GM21619 (cell line): Measurements from ENCODE around the gene SYNDIG1.

Source experiments
- ATAC-seq: cut with Tn5 transposase; IDR thresholded peaks from one replicate; pipeline ENCODE4 v1.9.1; 2021; ENCODE audit not compliant: unreplicated experiment

SYNDIG1 gene

DNA sequence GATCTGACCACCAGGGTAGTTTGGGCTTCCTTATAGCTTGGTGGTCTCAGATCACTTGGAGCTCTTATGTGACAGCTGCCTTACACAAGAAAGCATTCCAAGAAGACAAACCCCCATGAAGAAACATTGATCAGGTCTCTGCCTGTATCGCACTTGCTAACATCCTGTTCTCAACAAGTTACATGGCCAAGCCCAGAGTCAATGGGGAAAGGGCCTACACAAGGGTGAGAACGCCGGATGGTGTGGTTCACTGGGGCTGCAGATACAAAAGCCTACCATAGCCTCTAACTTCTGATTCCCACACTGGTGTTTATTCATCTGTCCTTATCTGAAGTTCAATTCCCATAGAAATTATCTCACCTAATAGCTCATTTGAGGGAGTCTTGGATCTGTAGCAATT lies 235.5 kb downstream of the SYNDIG1 start:
- ATAC-seq: no peak

DNA sequence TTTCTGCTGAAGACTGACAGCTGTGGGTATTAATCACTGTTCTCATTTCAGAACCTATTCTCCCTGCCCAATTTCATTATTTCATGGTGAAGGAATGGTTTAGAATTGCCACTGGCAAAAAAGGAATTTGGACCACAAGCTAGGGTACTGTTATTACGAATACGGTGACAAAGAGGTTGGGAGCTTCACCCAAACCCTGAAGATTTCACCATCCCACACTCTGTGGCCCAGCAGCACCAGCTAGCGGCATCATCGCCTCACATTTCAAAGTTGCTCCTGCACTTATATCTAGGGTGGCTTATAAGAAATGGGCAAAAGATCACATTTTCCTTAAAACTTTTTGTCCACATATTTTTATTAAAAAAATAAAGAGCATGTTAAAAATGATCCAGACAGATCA lies 236.1 kb downstream of the SYNDIG1 start:
- ATAC-seq: no peak

DNA sequence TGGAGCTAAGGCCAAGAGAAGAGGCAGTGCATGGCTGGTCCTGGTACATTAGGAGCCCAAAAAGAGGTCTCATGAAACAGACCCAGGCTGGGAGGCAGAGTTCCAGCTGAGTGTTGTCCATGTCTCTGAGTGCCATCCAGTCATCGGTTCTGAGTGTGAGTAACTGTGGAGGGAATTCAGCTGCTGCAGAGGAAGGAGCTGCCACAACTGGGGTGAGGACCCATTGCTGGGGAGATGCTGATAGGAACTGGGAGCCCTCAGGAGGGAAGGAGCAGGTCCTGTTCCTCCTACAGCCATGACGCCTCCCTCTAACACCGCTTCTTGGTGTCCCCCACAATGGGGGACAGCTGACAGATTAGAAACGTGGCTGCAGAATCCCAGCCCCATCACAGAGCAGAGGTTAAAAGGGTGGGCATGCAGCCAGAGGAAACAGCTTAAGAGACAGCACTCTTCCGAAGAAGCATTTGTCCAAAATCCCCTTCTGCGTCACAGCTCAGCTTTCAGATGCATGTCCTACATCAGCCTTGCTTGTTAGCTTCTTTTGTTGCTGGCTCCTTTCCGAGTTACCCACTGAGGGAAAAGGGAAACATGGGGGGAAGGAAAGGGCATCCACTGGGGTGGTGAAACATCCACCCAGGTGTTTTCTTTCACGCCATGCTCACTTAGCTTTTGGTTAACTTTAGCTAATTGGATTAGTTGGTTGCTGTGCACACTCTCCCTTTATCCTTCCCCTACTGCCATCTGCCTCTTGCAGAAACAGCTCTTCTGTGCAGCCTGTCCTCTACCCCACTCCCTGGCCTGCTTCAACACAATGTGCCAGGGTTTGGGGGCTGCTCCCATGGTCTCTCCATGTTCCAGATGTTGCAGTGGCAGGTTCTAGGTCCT lies 239.2 kb downstream of the SYNDIG1 start:
- ATAC-seq: no peak
